ENCODE data around the gene NUP58.

Gene NUP58
- 106 to 110 reads per million in 2 donors for total RNA-seq

DNA sequence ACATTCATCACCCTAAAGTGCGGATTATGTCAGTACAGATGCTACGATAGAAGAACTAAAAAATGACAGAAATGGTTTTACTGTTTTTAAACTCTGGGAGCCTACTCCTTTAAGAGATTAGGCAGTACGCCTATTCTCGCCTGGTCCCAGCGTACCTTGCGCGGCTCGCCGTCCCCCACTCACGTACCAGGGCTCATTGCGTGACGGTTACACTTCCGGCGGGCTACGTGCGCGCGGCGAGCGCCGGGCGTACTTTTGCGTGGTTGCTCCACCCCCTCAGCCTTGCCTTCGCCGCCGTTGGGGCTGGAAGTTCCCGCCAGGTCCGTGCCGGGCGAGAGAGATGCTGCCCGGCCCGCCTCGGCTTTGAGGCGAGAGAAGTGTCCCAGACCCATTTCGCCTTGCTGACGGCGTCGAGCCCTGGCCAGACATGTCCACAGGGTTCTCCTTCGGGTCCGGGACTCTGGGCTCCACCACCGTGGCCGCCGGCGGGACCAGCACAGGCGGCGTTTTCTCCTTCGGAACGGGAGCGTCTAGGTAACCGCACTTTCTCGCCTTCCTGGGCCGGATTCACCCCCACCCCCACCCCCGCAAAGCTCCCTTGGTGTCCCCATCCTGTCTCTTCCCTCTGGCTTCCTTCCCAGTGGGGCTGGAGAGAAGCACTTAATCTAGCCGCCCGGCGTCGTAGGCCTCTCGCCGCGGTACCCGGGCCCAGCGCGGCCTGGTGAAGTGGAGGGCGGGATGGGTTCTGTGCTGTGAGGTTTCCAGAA is at the start of gene NUP58:
TSS of gene NUP58 (plus strand) at position 279 of the 767 bp plus-strand sequence. CDS start at position 428, 149 bp downstream.
- DNase-seq, result peak; percentile 87

DNA sequence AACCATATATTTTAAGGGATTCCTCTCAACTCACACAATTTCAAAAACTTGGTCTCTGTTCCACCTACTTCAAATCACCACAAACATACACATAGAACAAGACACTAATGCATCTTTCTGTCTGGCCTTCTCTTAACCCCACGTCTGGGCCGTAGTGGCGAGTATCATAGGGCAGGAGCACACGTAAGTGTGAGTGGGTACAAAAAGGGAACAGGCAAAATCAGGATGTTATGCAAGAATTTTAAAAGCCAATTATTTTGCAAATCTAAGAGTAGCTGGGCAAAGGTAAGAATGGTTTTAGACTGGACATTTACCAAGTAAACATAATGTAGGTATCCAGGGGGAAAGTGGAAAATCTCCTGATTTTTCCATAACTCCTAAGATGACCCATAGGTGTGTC is 49.2 kb upstream of the NUP58 start:
- no peak for DNase-seq

GRCh38 chr13:25252752-25253151 is 48.7 kb upstream of the NUP58 start:
- no peak for DNase-seq

DNA sequence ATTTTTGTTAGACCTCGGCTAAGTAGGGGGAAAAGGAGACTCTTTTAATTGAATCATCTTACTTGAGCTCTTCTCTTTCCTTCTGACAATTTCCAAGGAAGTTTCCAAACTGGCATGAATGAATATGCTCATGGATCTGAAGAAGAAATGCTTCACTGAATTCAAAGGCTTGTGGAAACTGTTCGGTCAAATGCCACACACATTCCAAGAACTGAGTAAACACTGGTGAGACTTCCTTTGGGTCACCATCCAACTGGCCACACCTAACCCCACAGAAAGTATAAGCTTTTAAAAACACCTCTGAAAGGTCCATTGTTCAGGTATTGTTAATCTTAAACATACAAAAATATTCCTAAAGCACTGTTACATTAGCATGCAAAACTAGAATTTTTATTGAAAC is 47.7 kb upstream of the NUP58 start:
- no peak for DNase-seq

- DNase-seq, result no peak
Measured at GRCh38 chr13:25262261-25262660, 39.2 kb upstream of the NUP58 start.

DNA sequence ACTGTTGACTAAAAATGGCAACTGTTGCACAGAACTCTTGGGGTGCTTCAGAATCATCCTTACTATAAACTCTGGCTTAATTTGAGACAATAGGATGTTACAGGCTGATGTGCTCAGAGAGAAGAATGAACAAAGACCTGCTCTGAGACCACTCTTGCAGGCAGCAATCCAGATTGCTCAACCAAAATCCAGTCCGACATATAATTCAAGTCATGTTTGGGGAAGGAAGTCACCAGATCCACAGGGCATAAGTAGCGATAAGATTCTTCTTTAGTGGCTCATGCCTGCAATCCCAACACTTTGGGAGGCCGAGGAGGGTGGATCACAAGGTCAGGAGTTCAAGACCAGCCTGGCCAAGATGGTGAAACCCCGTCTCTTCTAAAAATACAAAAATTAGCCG is 34.7 kb upstream of the NUP58 start:
- no peak for DNase-seq

DNA sequence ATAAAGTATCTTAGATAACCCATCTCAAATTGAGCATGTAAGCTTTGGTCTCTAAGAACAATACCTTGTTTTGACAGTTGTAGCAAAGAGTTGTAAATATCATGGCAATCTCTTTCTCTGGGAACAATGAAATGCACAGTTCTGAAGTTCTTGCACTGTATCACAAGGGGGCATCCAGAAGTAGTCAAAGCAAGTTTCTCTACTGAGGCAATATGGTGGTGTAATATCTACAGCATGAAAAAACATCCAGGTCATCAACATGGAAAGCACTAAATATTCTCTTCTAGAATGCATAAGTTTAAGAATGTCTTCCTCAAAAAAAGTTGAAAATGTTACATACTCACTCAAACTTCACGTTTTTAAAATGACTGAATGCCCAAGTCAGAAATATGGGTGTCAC is 33.7 kb upstream of the NUP58 start:
- no peak for DNase-seq

GRCh38 chr13:25268561-25268960 is 32.9 kb upstream of the NUP58 start:
- DNase-seq, result no peak

DNA sequence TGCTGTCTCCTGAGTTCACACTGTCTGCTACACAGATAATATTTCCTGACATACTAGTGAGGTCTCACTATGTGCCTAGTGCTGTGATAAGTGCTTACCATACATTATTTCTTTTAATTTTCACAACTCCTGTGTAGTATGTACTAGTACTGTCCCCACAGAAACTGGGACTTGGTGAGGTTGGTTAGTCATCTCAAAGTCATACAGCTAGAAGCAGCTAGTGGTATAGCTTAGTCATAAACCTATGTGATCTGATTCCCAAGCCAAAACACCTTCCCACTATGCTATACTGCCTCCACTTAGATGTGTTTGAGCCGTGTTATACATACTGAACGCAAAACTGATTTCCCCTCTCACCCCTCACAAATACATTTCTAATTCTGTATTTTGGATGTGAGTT is 24.7 kb upstream of the NUP58 start:
- no peak for DNase-seq

- DNase-seq, result no peak
Measured at GRCh38 chr13:25280396-25280795, 21.0 kb upstream of the NUP58 start.

DNA sequence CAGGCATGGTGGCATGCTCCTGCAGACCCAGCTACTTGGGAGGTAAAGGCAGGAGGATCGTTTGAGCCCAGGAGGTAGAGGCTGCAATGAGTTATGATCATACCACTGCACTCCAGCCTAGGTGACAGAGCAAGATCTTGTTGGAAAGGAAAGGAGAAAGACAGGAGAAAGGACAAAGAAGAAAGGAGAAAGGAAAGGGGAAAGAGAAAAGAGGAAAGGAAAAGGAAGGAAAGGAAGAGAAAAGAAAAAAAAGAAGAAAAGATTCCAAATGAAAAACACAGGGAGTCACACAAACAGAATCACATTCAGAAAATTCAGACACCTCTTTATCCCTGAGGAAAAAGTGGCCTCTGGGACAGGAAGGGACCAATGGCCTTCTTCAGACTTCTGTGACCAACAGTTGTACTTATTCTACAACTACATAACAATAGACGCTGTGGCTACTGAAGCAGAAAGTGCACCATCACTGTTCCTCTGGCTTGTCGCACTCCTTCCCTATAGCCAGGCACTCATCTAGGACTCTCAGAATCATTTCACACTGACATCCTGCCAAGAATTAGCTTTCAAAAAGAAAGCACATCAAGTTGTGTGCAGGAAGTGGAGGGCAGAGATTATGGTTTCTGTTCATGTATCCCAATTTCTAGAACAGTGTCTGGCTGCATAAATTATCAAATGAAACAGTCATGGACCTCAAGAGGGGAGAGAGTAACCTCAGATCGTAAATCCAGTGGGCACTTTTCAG is 20.1 kb upstream of the NUP58 start:
- DNase-seq, result no peak

GRCh38 chr13:25281935-25282332 is 19.5 kb upstream of the NUP58 start:
- DNase-seq, result no peak

- DNase-seq, result peak; percentile 17
Measured at GRCh38 chr13:25286308-25286968, 15.0 kb upstream of the NUP58 start.

DNA sequence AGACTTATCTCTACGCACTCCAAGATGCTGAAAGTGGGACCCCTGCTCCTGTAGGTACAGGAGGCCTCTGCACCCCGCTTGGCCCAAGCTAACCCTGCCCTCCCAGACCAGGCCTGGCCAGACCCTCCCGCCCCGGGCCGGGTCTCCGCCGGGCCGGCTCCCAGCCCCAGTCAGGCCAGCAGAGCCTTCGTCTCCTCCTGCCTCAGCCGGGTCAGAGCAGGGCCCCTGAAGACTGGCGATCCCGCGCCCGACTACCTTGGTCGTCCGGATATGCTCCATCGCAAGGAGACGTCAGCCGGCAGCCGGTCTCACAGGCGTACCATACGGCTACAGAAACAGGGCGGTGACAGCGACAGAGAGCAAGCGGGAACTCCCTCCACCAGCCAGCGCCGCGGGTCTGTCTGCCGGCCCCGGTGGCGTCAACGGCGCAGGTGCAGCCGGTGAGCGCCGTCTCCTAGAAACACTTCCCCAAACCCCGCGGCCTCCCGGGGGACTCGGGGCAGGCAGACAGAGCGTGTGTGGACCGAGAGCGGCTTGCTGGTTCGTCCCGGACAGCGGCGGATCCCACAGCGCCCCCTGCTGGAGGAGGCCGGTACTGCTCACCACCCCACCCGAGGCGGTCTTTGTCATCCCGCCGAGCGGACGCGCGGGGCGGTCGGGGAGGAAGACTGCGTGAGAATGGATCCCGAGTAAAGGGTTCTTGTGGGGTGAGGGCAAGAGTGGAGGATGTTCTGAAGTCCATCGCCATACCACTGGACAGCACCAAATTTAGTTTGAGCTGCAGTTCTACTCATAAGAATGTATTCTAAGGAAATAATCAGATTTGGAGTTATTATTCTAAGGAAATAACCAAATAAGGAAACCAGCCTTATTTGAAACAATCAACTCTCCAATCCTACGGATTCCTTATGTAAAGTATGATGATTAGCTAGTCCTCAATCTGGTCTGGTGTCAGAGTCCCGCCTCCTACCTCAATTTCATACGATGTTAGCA is 14.2 kb upstream of the NUP58 start, which contains the start of gene MTMR6:
TSS of gene MTMR6 (minus strand) at position 520 of the 993 bp plus-strand sequence. CDS start at position 279, 241 bp downstream.
- peak; percentile 96 for DNase-seq

- no peak for DNase-seq
Measured at GRCh38 chr13:25288966-25289365, 12.5 kb upstream of the NUP58 start.

GRCh38 chr13:25291691-25292090 is 9.7 kb upstream of the NUP58 start:
- DNase-seq, result no peak

DNA sequence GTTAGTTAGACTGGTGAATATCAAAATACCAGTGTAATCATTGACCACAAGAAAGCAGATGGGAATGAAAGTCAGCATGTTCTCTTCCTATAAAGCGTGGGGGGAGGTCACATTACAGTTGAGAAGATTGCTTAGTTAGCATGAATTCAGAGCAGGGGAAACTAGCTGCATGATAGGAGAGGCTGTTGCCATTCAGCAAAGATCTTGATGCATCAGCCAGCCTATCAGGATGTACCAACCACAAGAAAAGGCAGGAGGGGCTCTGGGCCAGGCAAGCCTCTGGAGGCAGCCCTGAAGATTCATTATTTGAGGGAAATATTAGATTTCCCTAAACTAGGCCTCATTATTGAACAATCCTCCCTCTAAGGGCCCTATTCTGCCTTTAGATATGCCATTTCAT is 9.1 kb upstream of the NUP58 start:
- no peak for DNase-seq

- DNase-seq, result no peak
Measured at GRCh38 chr13:25295228-25295627, 6.2 kb upstream of the NUP58 start.

GRCh38 chr13:25295701-25296100 is 5.7 kb upstream of the NUP58 start:
- DNase-seq, result no peak

DNA sequence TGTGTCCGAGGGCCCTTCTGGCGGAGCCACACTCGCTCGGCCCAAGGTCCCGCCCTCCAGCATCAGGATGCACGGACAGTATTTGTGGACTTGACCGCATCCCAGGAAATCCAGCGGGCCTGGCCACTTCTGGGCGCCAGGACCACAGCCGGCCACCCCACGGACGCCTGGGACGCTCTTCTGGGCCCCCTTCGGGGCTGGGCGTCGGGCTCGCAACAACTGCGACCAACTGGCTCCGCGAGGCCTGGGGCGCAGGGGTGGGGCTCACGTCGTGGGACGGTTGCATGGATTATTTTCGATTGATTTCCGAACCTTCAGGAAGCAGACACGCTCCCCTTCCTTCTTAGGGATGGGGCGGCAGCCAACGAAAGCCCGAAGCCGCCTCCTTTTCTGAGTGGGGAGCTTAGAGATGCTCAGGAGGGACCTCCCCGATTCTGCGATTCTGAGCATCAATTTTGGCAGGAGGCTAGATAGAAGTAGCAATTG is 521 bp upstream of the NUP58 start:
- DNase-seq, result no peak

- no peak for DNase-seq
Measured at GRCh38 chr13:25302121-25302520, 696 bp downstream of the NUP58 start.
